Measurements from ENCODE around the gene DHODH. TPM values are rescaled to one million over a fixed set of nuclear protein-coding genes. Genes with fewer than 3 reads are reported as not detected.

Gene DHODH
- total and polyA plus RNA-seq, 10 of the 15 experiments (the other 5 are each of a cell fraction or from before 2014, with no cell fraction given) = 3.4 to 23.3 (median 13.2) TPM

DNA sequence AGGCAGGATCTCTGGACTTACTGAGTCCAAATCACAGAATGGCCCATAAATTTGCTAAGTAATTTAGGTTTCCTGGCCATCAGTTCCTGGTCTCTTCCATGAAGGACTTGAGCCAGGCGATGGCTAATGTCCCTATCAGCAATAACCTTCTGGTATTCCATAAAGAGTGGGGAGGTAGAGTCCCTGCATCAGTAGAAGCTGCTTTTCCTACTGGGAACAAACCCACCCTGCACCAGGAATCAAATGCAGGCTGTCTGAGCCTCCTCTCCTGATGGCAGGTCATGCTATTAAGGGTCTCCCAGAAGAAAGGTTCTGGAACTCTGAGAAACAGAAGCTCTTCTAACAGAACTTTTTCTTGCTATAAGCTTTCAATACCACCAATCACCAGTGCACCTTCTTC lies 53.0 kb downstream of the DHODH start:
- Histone ChIP-seq H3K27me3 (replicated peaks in 1 of 2; ENCODE audit: control insufficient read depth in 2 of 2, insufficient read depth in 2 of 2, low read length in 1 of 2) (no peaks in the 10 kb centered on the region), H3K4me2 (ENCODE audit: control insufficient read depth, insufficient read depth) (no peak overlapping the region), H3K9me3 (replicated peaks; ENCODE audit: control insufficient read depth, insufficient read depth, low read length) (no peaks in the 10 kb centered on the region), H3K9ac (ENCODE audit: control insufficient read depth, insufficient read depth, low read length) (no peak overlapping the region), H3K79me2 (ENCODE audit: control insufficient read depth, insufficient read depth, low read length) (no peaks in the 10 kb centered on the region), H3K36me3 (ENCODE audit: control insufficient read depth in 2 of 2, insufficient read depth in 2 of 2, low read length in 1 of 2) (no peaks in the 10 kb centered on the region), H3K4me1 (ENCODE audit: control insufficient read depth, insufficient read depth, low read length) (no peaks in the 10 kb centered on the region), H3K27ac (ENCODE audit: control insufficient read depth, insufficient read depth) (no peak overlapping the region), H4K20me1 (ENCODE audit: control insufficient read depth, insufficient read depth) (no peaks in the 10 kb centered on the region), H2AFZ (ENCODE audit: control insufficient read depth, low read depth, low read length) (no peak overlapping the region), H3K4me3 (no peak overlapping the region)
- in situ Hi-C loops (cut with MboI) = no loop called here
- DNase-seq (ENCODE audit: low read depth, low spot score) = no peak
- intact Hi-C loops (cut with micrococcal nuclease; ENCODE audit: unreplicated experiment) = no loop called here
- ChIA-PET CTCF (interaction anchor here (1.6 kb wide), 1 partner anchor 10 kb away, joined by 6 read pairs; no protein-coding TSS in a partner anchor), RAD21 (ENCODE audit: unreplicated experiment) (no interaction called here), POLR2A (no interaction called here), SMC1A (ENCODE audit: uncharacterized antibody, unreplicated experiment) (no interaction called here)
- no TSS peak for BruUV-seq (replicated peaks)
- ATAC-seq = no peak
- 43% methylated on average over 1 of the region's 1 CpG for WGBS (ENCODE audit: insufficient coverage, insufficient replicate concordance, low lambda C conversion rate, missing lambda C conversion rate)
- no peak for FAIRE-seq
- TF ChIP-seq FOXK2 (IDR thresholded peaks at IDR 0.05) = no peak
- TF ChIP-seq IRF3 (IDR thresholded peaks at IDR 0.05) = no peak
- no peak for TF ChIP-seq SP1 (IDR thresholded peaks at IDR 0.05; ENCODE audit: low read depth, low read length)
- TF ChIP-seq ZNF274 (IDR thresholded peaks at IDR 0.05; ENCODE audit: insufficient read depth, insufficient read length) = no peak
- TF ChIP-seq POLR2AphosphoS5 (IDR thresholded peaks at IDR 0.05; ENCODE audit: low read length) = no peak
- no peak for TF ChIP-seq ZNF24 (IDR thresholded peaks at IDR 0.05)
- TF ChIP-seq, protein P1, sequence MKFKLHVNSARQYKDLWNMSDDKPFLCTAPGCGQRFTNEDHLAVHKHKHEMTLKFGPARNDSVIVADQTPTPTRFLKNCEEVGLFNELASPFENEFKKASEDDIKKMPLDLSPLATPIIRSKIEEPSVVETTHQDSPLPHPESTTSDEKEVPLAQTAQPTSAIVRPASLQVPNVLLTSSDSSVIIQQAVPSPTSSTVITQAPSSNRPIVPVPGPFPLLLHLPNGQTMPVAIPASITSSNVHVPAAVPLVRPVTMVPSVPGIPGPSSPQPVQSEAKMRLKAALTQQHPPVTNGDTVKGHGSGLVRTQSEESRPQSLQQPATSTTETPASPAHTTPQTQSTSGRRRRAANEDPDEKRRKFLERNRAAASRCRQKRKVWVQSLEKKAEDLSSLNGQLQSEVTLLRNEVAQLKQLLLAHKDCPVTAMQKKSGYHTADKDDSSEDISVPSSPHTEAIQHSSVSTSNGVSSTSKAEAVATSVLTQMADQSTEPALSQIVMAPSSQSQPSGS (IDR thresholded peaks at IDR 0.05; ENCODE audit: low read length) = no peak
- no peak for TF ChIP-seq RAD51 (IDR thresholded peaks at IDR 0.05)
- TF ChIP-seq RB1 (IDR thresholded peaks at IDR 0.05; ENCODE audit: borderline replicate concordance) = no peak
- TF ChIP-seq, protein P2, sequence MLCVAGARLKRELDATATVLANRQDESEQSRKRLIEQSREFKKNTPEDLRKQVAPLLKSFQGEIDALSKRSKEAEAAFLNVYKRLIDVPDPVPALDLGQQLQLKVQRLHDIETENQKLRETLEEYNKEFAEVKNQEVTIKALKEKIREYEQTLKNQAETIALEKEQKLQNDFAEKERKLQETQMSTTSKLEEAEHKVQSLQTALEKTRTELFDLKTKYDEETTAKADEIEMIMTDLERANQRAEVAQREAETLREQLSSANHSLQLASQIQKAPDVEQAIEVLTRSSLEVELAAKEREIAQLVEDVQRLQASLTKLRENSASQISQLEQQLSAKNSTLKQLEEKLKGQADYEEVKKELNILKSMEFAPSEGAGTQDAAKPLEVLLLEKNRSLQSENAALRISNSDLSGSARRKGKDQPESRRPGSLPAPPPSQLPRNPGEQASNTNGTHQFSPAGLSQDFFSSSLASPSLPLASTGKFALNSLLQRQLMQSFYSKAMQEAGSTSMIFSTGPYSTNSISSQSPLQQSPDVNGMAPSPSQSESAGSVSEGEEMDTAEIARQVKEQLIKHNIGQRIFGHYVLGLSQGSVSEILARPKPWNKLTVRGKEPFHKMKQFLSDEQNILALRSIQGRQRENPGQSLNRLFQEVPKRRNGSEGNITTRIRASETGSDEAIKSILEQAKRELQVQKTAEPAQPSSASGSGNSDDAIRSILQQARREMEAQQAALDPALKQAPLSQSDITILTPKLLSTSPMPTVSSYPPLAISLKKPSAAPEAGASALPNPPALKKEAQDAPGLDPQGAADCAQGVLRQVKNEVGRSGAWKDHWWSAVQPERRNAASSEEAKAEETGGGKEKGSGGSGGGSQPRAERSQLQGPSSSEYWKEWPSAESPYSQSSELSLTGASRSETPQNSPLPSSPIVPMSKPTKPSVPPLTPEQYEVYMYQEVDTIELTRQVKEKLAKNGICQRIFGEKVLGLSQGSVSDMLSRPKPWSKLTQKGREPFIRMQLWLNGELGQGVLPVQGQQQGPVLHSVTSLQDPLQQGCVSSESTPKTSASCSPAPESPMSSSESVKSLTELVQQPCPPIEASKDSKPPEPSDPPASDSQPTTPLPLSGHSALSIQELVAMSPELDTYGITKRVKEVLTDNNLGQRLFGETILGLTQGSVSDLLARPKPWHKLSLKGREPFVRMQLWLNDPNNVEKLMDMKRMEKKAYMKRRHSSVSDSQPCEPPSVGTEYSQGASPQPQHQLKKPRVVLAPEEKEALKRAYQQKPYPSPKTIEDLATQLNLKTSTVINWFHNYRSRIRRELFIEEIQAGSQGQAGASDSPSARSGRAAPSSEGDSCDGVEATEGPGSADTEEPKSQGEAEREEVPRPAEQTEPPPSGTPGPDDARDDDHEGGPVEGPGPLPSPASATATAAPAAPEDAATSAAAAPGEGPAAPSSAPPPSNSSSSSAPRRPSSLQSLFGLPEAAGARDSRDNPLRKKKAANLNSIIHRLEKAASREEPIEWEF (IDR thresholded peaks at IDR 0.05; ENCODE audit: insufficient replicate concordance, low read depth, low read length) = no peak
- TF ChIP-seq, protein P3, sequence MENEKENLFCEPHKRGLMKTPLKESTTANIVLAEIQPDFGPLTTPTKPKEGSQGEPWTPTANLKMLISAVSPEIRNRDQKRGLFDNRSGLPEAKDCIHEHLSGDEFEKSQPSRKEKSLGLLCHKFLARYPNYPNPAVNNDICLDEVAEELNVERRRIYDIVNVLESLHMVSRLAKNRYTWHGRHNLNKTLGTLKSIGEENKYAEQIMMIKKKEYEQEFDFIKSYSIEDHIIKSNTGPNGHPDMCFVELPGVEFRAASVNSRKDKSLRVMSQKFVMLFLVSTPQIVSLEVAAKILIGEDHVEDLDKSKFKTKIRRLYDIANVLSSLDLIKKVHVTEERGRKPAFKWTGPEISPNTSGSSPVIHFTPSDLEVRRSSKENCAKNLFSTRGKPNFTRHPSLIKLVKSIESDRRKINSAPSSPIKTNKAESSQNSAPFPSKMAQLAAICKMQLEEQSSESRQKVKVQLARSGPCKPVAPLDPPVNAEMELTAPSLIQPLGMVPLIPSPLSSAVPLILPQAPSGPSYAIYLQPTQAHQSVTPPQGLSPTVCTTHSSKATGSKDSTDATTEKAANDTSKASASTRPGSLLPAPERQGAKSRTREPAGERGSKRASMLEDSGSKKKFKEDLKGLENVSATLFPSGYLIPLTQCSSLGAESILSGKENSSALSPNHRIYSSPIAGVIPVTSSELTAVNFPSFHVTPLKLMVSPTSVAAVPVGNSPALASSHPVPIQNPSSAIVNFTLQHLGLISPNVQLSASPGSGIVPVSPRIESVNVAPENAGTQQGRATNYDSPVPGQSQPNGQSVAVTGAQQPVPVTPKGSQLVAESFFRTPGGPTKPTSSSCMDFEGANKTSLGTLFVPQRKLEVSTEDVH (IDR thresholded peaks at IDR 0.05; ENCODE audit: low read depth, partially characterized antibody) = no peak
- TF ChIP-seq MEF2B (IDR thresholded peaks at IDR 0.05; ENCODE audit: partially characterized antibody, poor library complexity, severe bottlenecking) = no peak
- no peak for TF ChIP-seq PBX3 (IDR thresholded peaks at IDR 0.05; ENCODE audit: insufficient replicate concordance, low read depth, low read length)
- TF ChIP-seq MTA3 (IDR thresholded peaks at IDR 0.05; ENCODE audit: borderline replicate concordance, low read length) = no peak

Data from GM12878 (cell line).